LNCAP (cell line): Measurements from ENCODE around the gene SPATA6L.

ENCODE experiments used
- CTCF ChIP-seq: fragments of 450-650 bp; IDR thresholded peaks from 2 replicates; pipeline ENCODE4 v1.5.1; 2017; ENCODE audit warnings: mild to moderate bottlenecking

Gene SPATA6L

GRCh38 chr9:4600368-4600767 lies 65.9 kb downstream of the SPATA6L start:
- no peak for TF ChIP-seq CTCF

DNA sequence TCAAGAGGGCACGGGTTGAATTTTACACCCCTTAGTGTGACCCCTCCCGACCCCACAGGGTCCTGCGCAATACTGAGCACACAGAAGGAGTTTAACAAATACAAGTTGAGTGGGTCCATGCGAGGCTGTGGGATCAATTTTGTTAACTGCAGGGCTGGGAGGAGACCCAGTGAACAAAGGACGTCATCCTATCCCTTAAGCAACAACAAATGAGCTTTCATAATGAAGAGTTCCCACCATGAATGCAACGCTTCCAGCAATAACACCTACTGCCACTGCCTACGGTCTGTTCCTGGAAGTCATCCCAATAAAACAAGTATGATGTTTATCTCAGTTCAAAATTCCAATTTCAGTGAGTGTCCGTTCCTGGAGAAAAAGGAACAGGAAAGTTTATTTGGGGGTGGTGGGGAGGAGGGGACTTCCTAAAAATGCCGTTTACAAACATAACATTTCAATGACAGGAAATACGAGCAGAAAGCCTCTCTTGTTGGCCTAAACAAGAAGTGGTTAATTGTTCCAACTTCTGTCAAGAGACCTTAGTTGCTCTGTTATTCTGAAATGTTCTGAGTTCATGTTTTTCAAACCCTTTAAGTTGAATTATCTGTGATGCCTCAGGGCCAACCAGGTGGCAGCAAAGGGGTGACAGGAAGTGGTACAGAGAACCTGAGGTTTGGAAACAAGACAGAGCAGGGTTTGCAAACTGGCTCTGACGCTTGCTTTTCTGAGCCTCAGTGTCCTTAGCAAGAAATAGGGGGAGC lies 69.9 kb downstream of the SPATA6L start:
- TF ChIP-seq CTCF = no peak

DNA sequence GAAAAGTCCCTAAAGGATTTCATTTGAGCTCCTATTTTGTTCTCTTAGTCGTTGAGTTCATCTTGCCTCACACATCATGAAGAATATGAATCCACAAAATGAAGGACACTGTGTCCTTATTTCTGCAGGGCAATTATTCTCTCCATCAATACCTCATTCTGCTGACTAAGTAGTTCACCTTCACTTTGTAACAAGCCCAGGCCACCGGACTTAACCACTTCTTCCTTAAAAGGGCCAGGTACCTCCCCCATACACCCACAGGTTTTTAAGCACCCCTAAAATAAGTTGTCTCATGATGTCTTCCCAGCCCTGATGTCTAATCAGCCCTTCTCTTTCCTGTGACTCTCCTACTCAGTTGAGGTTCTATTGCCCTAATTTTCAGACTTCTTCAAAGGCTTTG lies 71.3 kb downstream of the SPATA6L start:
- no peak for TF ChIP-seq CTCF

DNA sequence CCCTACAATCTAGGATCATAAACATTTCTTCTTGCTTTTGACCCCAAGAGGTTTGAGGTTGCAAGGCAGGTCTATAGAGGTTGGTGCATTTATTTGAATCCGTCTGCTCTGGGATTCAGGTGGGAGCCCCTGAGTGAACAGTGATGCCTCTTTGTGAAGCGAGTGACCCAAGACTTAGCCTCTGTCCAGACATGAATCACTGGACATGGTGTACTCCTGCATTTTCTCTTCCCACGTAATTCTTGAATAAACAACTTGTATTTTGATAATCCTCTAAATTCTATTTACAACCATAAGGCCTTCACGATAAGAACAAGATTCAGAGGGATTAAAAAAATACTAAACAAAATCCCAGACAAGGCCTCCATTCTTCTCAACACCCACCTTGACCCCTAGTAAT lies 71.7 kb downstream of the SPATA6L start:
- TF ChIP-seq CTCF = no peak

DNA sequence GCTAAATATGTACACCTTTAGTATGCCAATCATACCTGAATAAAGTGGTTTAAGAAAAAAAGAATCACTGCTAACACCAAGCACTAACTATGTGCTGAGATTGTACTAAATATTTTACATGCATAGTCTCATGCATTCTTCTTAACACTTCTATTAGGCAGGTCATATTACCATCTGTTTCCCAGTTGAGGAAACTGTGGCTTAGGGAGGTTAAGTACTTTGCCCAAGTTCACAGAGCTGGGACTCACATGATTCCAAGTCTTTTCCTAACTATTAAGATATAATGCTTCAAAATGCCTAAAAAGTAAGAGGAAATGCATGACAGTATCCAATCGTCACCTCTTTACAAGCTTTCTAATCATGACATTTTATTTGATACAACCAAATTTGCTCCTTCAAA lies 73.4 kb downstream of the SPATA6L start:
- no peak for TF ChIP-seq CTCF

DNA sequence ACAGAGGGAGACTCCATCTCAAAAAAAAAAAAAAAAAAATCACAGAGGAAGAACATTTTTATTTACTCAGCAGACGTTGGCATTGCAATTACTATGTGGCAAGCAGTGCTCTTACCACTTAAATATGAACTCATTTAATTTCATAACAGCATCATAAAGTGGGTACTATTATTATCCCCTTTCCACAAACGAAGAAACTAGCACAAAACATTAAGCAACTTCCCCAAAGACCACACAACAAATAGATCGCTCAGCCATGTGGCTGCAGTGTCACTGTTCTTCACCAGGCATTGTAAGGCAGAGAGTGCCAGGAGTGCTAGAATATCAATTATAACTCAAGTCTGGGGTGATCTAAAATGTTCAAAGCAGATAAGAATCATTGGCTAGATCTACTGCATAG lies 74.0 kb downstream of the SPATA6L start:
- no peak for TF ChIP-seq CTCF

GRCh38 chr9:4591123-4591500 lies 75.2 kb downstream of the SPATA6L start:
- no peak for TF ChIP-seq CTCF
